Tibial nerve (tissue), 3 donors: Measurements from ENCODE around the gene MN1.

ENCODE experiments used
- POLR2A ChIP-seq, 2 donors: fragments of 450-650 bp; IDR thresholded peaks; one replicate each; pipeline ENCODE4 v1.6.1; 2017; ENCODE audit warnings: antibody characterized with exemption in 2 of 2, mild to moderate bottlenecking in 2 of 2, moderate library complexity in 2 of 2
- TF ChIP-seq, protein P1 (sequence below), 5 experiments: fragments of 200-600 bp in 3 of 5; fragments of 450-650 bp in 2 of 5; sonication (generic) in 3 of 5; IDR thresholded peaks; one replicate each; pipeline ENCODE4 v1.5.1; 2016 to 2019; ENCODE audit warnings: antibody characterized with exemption in 5 of 5, mild to moderate bottlenecking in 3 of 5, moderate library complexity in 2 of 5

GRCh38 chr22:27717094-27717493 is 84.5 kb downstream of the MN1 start:
- TF ChIP-seq, protein P1, sequence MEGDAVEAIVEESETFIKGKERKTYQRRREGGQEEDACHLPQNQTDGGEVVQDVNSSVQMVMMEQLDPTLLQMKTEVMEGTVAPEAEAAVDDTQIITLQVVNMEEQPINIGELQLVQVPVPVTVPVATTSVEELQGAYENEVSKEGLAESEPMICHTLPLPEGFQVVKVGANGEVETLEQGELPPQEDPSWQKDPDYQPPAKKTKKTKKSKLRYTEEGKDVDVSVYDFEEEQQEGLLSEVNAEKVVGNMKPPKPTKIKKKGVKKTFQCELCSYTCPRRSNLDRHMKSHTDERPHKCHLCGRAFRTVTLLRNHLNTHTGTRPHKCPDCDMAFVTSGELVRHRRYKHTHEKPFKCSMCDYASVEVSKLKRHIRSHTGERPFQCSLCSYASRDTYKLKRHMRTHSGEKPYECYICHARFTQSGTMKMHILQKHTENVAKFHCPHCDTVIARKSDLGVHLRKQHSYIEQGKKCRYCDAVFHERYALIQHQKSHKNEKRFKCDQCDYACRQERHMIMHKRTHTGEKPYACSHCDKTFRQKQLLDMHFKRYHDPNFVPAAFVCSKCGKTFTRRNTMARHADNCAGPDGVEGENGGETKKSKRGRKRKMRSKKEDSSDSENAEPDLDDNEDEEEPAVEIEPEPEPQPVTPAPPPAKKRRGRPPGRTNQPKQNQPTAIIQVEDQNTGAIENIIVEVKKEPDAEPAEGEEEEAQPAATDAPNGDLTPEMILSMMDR (IDR thresholded peaks at IDR 0.05), result no peak
- TF ChIP-seq POLR2A (IDR thresholded peaks at IDR 0.05), result no peak
